Mesodermal cell (in vitro differentiated cells): Measurements from ENCODE around the gene PDGFRA. TPM values are rescaled to one million over a fixed set of nuclear protein-coding genes. Genes with fewer than 3 reads are reported as not detected.

Experiments used
- H3K27ac ChIP-seq: 2 replicates; pipeline ENCODE4 v1.7.0; 2013; ENCODE audit warnings: mild to moderate bottlenecking, low read depth, low read length, moderate library complexity; ENCODE audit not compliant: severe bottlenecking
- H3K36me3 ChIP-seq: 2 replicates; pipeline ENCODE4 v1.7.1; 2013; ENCODE audit warnings: mild to moderate bottlenecking, low read length, moderate library complexity; ENCODE audit not compliant: control insufficient read depth, insufficient read depth
- H3K4me1 ChIP-seq: one replicate; pipeline ENCODE4 v1.7.1; 2013; ENCODE audit warnings: mild to moderate bottlenecking, low read length; ENCODE audit not compliant: insufficient read depth, control insufficient read depth, poor library complexity, severe bottlenecking
- H3K4me3 ChIP-seq: 2 replicates; pipeline ENCODE4 v1.7.0; 2013; ENCODE audit warnings: low read length, control low read depth, mild to moderate bottlenecking; ENCODE audit not compliant: insufficient read depth, poor library complexity, severe bottlenecking; ENCODE audit errors: extremely low read depth
- H3K9me3 ChIP-seq: 2 replicates; pipeline ENCODE4 v1.7.1; 2013; ENCODE audit warnings: mild to moderate bottlenecking, low read length, moderate library complexity; ENCODE audit not compliant: control insufficient read depth
- WGBS, 2 experiments: methylation state at CpG; one replicate each; pipeline ENCODE4 v1.1.5; 2013; ENCODE audit warnings: missing lambda C conversion rate in 2 of 2; ENCODE audit not compliant: insufficient coverage in 2 of 2; 5-methylcytosine and 5-hydroxymethylcytosine counted together
- polyA plus RNA-seq, 2 experiments: library from polyadenylated mRNA; stranded (reverse); fragments of 50-300 nt; gene quantifications; one replicate each; pipeline ENCODE4 v1.2.3, GENCODE V29; 2013

Gene PDGFRA
- polyA plus RNA-seq (2013, experiment 1 of 2), result 55.4 TPM
- 66.1 TPM for polyA plus RNA-seq (2013, experiment 2 of 2)

DNA sequence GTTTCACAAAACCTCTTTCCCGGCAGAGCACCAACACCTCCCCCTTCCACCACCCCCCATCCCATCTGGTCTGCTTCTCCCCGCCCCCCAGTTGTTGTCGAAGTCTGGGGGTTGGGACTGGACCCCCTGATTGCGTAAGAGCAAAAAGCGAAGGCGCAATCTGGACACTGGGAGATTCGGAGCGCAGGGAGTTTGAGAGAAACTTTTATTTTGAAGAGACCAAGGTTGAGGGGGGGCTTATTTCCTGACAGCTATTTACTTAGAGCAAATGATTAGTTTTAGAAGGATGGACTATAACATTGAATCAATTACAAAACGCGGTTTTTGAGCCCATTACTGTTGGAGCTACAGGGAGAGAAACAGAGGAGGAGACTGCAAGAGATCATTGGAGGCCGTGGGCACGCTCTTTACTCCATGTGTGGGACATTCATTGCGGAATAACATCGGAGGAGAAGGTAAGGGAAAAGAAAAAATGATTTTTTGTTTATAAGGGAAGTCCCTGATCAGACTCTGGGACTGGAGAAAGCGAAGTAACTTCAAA, at the start of gene PDGFRA:
PDGFRA (plus strand) TSS at position 333 of the 541 bp plus-strand sequence. CDS start 29,476 bp downstream, outside the sequence.
- Histone ChIP-seq H3K4me1 (peaks cover 19% of the 10 kb centered on the region), H3K4me3 (peak within 1 kb of the TSS; percentile 63), H3K9me3 (no peaks in the 10 kb centered on the region), H3K36me3 (peaks cover 5% of the 10 kb centered on the region), H3K27ac (peak within 1 kb of the TSS; percentile 72)
- 1% methylated on average over 9 to 12 of the region's 15 CpGs for WGBS, 2 experiments

GRCh38 chr4:54184581-54184980, 44.5 kb upstream of the PDGFRA start:
- Histone ChIP-seq H3K4me3 (no peak overlapping the region), H3K27ac (no peak overlapping the region), H3K4me1 (no peaks in the 10 kb centered on the region), H3K36me3 (no peaks in the 10 kb centered on the region), H3K9me3 (no peaks in the 10 kb centered on the region)
- no CpG with 5 or more reads among the region's 3 CpGs for WGBS, 2 experiments

DNA sequence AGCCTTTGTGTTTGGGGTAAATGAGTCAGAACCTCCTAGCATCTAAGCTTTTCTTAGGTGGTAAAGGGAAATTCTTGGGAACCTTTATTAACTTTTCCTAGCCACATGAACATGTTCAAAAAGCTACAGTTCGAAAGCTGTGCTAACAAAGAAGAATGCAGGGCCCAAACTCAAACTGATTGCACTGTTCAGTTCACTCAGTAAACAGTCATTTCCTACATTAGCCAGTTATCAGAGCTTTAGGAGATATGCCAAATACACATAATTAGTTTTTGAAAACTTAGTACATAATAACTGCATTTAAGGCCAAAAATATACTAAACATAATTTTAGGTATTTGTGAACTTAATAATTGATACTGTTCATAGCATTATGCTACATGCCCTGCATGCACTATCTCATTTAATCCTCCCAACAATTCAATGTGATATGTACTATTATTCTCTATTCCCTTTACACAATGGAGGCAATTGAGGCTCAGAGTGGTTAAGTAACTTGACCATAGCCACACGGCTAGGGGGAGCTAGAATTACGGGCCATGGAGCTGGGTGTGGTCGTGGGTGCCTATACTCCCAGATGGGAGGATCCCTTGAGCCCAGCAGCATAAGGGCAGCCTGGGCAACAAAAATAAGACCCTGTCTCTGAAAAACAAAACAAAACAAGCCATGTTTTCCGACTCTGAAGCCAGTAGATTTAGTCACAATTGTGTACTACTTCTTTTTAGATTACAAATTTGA, 43.9 kb upstream of the PDGFRA start:
- no peaks in the 10 kb centered on the region for H3K4me1 ChIP-seq
- 65 to 73% methylated on average over 2 to 4 of the region's 5 CpGs for WGBS, 2 experiments
- H3K4me3 ChIP-seq, result no peak overlapping the region
- no peaks in the 10 kb centered on the region for H3K9me3 ChIP-seq
- H3K27ac ChIP-seq, result no peak overlapping the region
- no peaks in the 10 kb centered on the region for H3K36me3 ChIP-seq

GRCh38 chr4:54185866-54186265, 43.2 kb upstream of the PDGFRA start:
- 75% methylated on average over 1 of the region's 1 CpG; no CpG with 5 or more reads in 1 of the 2 experiments for WGBS, 2 experiments
- H3K9me3 ChIP-seq, result no peaks in the 10 kb centered on the region

GRCh38 chr4:54186371-54186770, 42.7 kb upstream of the PDGFRA start:
- Histone ChIP-seq H3K36me3 (no peaks in the 10 kb centered on the region), H3K9me3 (no peaks in the 10 kb centered on the region), H3K27ac (no peak overlapping the region), H3K4me1 (no peaks in the 10 kb centered on the region), H3K4me3 (no peak overlapping the region)
- WGBS, 2 experiments, result 80 to 100% methylated on average over 1 to 4 of the region's 6 CpGs

More at GRCh38 chr4:54185866-54186265, 43.2 kb upstream of the PDGFRA start:
- Histone ChIP-seq H3K4me1 (no peaks in the 10 kb centered on the region), H3K27ac (no peak overlapping the region), H3K36me3 (no peaks in the 10 kb centered on the region), H3K4me3 (no peak overlapping the region)

DNA sequence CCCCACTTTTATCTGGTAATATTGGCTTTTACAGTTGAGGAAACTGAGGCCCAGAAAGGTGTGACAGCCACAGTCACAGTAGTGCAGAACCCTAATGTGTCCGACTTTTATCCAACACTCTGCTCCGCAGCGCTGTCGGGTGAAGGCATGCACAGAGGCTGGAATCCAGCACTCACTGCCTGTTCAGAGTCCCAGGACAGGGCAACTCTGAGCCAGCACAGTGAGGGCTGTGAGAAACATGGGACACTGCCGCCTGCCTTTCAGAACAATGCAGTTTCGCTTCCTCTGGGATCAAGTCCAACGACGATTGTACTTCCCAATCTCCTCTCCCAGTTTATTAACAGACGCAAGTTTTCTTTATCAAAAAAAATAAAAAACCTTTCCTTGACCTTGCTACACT, 41.9 kb upstream of the PDGFRA start:
- no peak overlapping the region for H3K4me3 ChIP-seq
- H3K4me1 ChIP-seq, result no peaks in the 10 kb centered on the region
- no peak overlapping the region for H3K27ac ChIP-seq
- H3K9me3 ChIP-seq, result no peaks in the 10 kb centered on the region
- 92 to 94% methylated on average over 9 of the region's 9 CpGs for WGBS, 2 experiments
- no peaks in the 10 kb centered on the region for H3K36me3 ChIP-seq

- Histone ChIP-seq H3K4me1 (no peaks in the 10 kb centered on the region), H3K36me3 (no peaks in the 10 kb centered on the region), H3K4me3 (no peak overlapping the region), H3K27ac (no peak overlapping the region), H3K9me3 (no peaks in the 10 kb centered on the region)
- WGBS, 2 experiments, result 100% methylated on average over 1 of the region's 2 CpGs; no CpG with 5 or more reads in 1 of the 2 experiments
Measured at GRCh38 chr4:54189140-54189539, 40.0 kb upstream of the PDGFRA start.

GRCh38 chr4:54192811-54193210, 36.3 kb upstream of the PDGFRA start:
- no peaks in the 10 kb centered on the region for H3K36me3 ChIP-seq
- no peak overlapping the region for H3K4me3 ChIP-seq
- WGBS, 2 experiments, result 94 to 100% methylated on average over 4 to 12 of the region's 16 CpGs
- peaks cover 6% of the 10 kb centered on the region for H3K4me1 ChIP-seq
- H3K9me3 ChIP-seq, result no peaks in the 10 kb centered on the region
- H3K27ac ChIP-seq, result no peak overlapping the region

- peaks cover 12% of the 10 kb centered on the region for H3K9me3 ChIP-seq
- H3K36me3 ChIP-seq, result no peaks in the 10 kb centered on the region
- H3K4me3 ChIP-seq, result no peak overlapping the region
- peaks cover 13% of the 10 kb centered on the region for H3K4me1 ChIP-seq
- H3K27ac ChIP-seq, result peak overlapping the region; percentile 97
- WGBS, 2 experiments, result no CpG with 5 or more reads among the region's 2 CpGs
Measured at GRCh38 chr4:54197926-54198325, 31.2 kb upstream of the PDGFRA start.

GRCh38 chr4:54199919-54200318, 29.2 kb upstream of the PDGFRA start:
- H3K27ac ChIP-seq, result no peak overlapping the region
- no peaks in the 10 kb centered on the region for H3K36me3 ChIP-seq
- no CpG with 5 or more reads among the region's 5 CpGs for WGBS, 2 experiments
- peaks cover 13% of the 10 kb centered on the region for H3K4me1 ChIP-seq
- no peak overlapping the region for H3K4me3 ChIP-seq
- H3K9me3 ChIP-seq, result peaks cover 12% of the 10 kb centered on the region

DNA sequence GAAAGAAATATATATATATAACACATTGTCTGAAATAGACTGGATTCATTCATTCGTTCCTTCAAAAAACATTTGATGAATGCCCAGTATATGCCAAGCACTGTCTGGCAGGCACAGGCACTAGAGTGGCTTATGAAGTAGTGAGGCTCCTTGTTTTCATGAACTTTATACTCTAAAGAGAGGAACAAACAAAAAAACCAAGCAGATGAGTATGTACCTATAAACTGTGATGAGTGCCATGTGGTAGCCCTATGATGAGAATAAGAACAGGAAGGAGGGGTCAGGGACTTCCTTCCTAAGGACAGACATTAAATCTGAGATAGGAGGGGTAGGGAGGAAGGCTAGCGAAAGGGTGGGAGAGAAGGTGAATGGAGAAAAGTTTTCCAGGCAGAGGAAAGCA, 19.5 kb upstream of the PDGFRA start:
- no peaks in the 10 kb centered on the region for H3K9me3 ChIP-seq
- H3K4me3 ChIP-seq, result no peak overlapping the region
- 92 to 100% methylated on average over 1 to 2 of the region's 2 CpGs for WGBS, 2 experiments
- H3K36me3 ChIP-seq, result no peaks in the 10 kb centered on the region
- H3K27ac ChIP-seq, result no peak overlapping the region
- H3K4me1 ChIP-seq, result peaks cover 12% of the 10 kb centered on the region
